HG02870 (cell line): ENCODE results near the gene SSTR3.

ENCODE experiments used
- ATAC-seq: cut with Tn5 transposase; IDR thresholded peaks from one replicate; pipeline ENCODE4 v1.9.1; 2021; ENCODE audit warnings: mild to moderate bottlenecking, moderate library complexity; ENCODE audit not compliant: unreplicated experiment

SSTR3 gene

GRCh38 chr22:37169947-37170688 is 42.2 kb downstream of the SSTR3 start:
- ATAC-seq = no peak

- ATAC-seq = no peak
These were observed 42.9 kb downstream of the SSTR3 start for GRCh38 chr22:37169406-37169805.

GRCh38 chr22:37167981-37168647 is 44.2 kb downstream of the SSTR3 start:
- ATAC-seq = no peak

GRCh38 chr22:37167176-37167980 is 44.9 kb downstream of the SSTR3 start:
- ATAC-seq = no peak

GRCh38 chr22:37166675-37167066 is 45.6 kb downstream of the SSTR3 start:
- ATAC-seq = no peak

- ATAC-seq = no peak
These were observed 46.2 kb downstream of the SSTR3 start for GRCh38 chr22:37165940-37166674.

GRCh38 chr22:37165066-37165465 is 47.2 kb downstream of the SSTR3 start:
- no peak for ATAC-seq

GRCh38 chr22:37164505-37164887 is 47.8 kb downstream of the SSTR3 start:
- ATAC-seq = no peak

- no peak for ATAC-seq
These were observed 48.4 kb downstream of the SSTR3 start for GRCh38 chr22:37163575-37164504.

GRCh38 chr22:37163096-37163489 is 49.2 kb downstream of the SSTR3 start:
- ATAC-seq = no peak

- peak; percentile 56 for ATAC-seq
These were observed 49.8 kb downstream of the SSTR3 start for GRCh38 chr22:37162221-37163095.

GRCh38 chr22:37161443-37161842 is 50.8 kb downstream of the SSTR3 start:
- ATAC-seq = no peak

GRCh38 chr22:37160027-37160426 is 52.2 kb downstream of the SSTR3 start:
- ATAC-seq = no peak

- ATAC-seq = no peak
These were observed 53.4 kb downstream of the SSTR3 start for GRCh38 chr22:37158963-37159290.

- no peak for ATAC-seq
These were observed 54.6 kb downstream of the SSTR3 start for GRCh38 chr22:37157516-37158285.

GRCh38 chr22:37156686-37157435 is 55.4 kb downstream of the SSTR3 start:
- no peak for ATAC-seq

GRCh38 chr22:37155971-37156370 is 56.3 kb downstream of the SSTR3 start:
- ATAC-seq = no peak
